ENCODE results near the gene B4GAT1.
"Not testable (repeated sequence)": the region's sequence is repeated elsewhere in the genome, so short reads cannot be mapped to it uniquely, and the experiment has no call there.

B4GAT1 gene

GRCh38 chr11:66322732-66323427, 24.5 kb downstream of the B4GAT1 start:
- Histone ChIP-seq H3K9me3 (ENCODE audit: control insufficient read depth in 5 of 5, low read length in 5 of 5) (no peaks in the 10 kb centered on the region), H3K4me1 (ENCODE audit: control insufficient read depth in 5 of 5, insufficient read depth in 5 of 5, low read length in 5 of 5) (peaks cover 33 to 78% (median 76%) of the 10 kb centered on the region in 5 donors), H3K27me3 (ENCODE audit: control insufficient read depth in 5 of 5, insufficient read depth in 4 of 5, low read length in 5 of 5) (no peaks in the 10 kb centered on the region), H3K36me3 (ENCODE audit: control insufficient read depth in 5 of 5, insufficient read depth in 5 of 5, low read length in 5 of 5) (no peaks in the 10 kb centered on the region), H3K27ac (ENCODE audit: low read depth, low read length) (no peak overlapping the region), H3K9ac (ENCODE audit: low read length in 5 of 5) (no peak overlapping the region), H3K4me3 (ENCODE audit: low read depth in 1 of 5, low read length in 5 of 5) (peak overlapping the region in 1 of 5 donors; percentile 23)

GRCh38 chr11:66321606-66322005, 25.8 kb downstream of the B4GAT1 start:
- no peaks in the 10 kb centered on the region for H3K27me3 ChIP-seq (ENCODE audit: control insufficient read depth in 5 of 5, insufficient read depth in 4 of 5, low read length in 5 of 5)
- no peaks in the 10 kb centered on the region for H3K36me3 ChIP-seq (ENCODE audit: control insufficient read depth in 5 of 5, insufficient read depth in 5 of 5, low read length in 5 of 5)
- H3K4me1 ChIP-seq (ENCODE audit: control insufficient read depth in 5 of 5, insufficient read depth in 5 of 5, low read length in 5 of 5), result peaks cover 31 to 77% (median 75%) of the 10 kb centered on the region in 5 donors
- peak overlapping the region; percentile 44 for H3K27ac ChIP-seq (ENCODE audit: low read depth, low read length)
- no peak overlapping the region for H3K4me3 ChIP-seq (ENCODE audit: low read depth in 1 of 5, low read length in 5 of 5)
- no peak overlapping the region for H3K9ac ChIP-seq (ENCODE audit: low read length in 5 of 5)
- no peaks in the 10 kb centered on the region for H3K9me3 ChIP-seq (ENCODE audit: control insufficient read depth in 5 of 5, low read length in 5 of 5)

GRCh38 chr11:66320748-66321147, 26.7 kb downstream of the B4GAT1 start:
- H3K27ac ChIP-seq (ENCODE audit: low read depth, low read length), result not testable (repeated sequence)
- peaks cover 28 to 77% (median 75%) of the 10 kb centered on the region in 5 donors for H3K4me1 ChIP-seq (ENCODE audit: control insufficient read depth in 5 of 5, insufficient read depth in 5 of 5, low read length in 5 of 5)

GRCh38 chr11:66320289-66320688, 27.1 kb downstream of the B4GAT1 start:
- not testable (repeated sequence) for H3K9me3 ChIP-seq (ENCODE audit: control insufficient read depth in 5 of 5, low read length in 5 of 5); H3K36me3 ChIP-seq (ENCODE audit: control insufficient read depth in 5 of 5, insufficient read depth in 5 of 5, low read length in 5 of 5); H3K4me3 ChIP-seq (ENCODE audit: low read depth in 1 of 5, low read length in 5 of 5); H3K27ac ChIP-seq (ENCODE audit: low read depth, low read length); H3K9ac ChIP-seq (ENCODE audit: low read length in 5 of 5); H3K27me3 ChIP-seq (ENCODE audit: control insufficient read depth in 5 of 5, insufficient read depth in 4 of 5, low read length in 5 of 5)
- peaks cover 28 to 77% (median 75%) of the 10 kb centered on the region in 5 donors for H3K4me1 ChIP-seq (ENCODE audit: control insufficient read depth in 5 of 5, insufficient read depth in 5 of 5, low read length in 5 of 5)

More at GRCh38 chr11:66320748-66321147, 26.7 kb downstream of the B4GAT1 start:
- H3K9ac ChIP-seq (ENCODE audit: low read length in 5 of 5); H3K27me3 ChIP-seq (ENCODE audit: control insufficient read depth in 5 of 5, insufficient read depth in 4 of 5, low read length in 5 of 5); H3K4me3 ChIP-seq (ENCODE audit: low read depth in 1 of 5, low read length in 5 of 5); H3K9me3 ChIP-seq (ENCODE audit: control insufficient read depth in 5 of 5, low read length in 5 of 5); H3K36me3 ChIP-seq (ENCODE audit: control insufficient read depth in 5 of 5, insufficient read depth in 5 of 5, low read length in 5 of 5): not testable (repeated sequence)

- Histone ChIP-seq H3K9me3 (ENCODE audit: control insufficient read depth in 5 of 5, low read length in 5 of 5) (no peaks in the 10 kb centered on the region), H3K4me3 (ENCODE audit: low read depth in 1 of 5, low read length in 5 of 5) (peak overlapping the region in 4 of 5 donors; percentile 10 to 37 (median 15)), H3K27me3 (ENCODE audit: control insufficient read depth in 5 of 5, insufficient read depth in 4 of 5, low read length in 5 of 5) (no peaks in the 10 kb centered on the region), H3K4me1 (ENCODE audit: control insufficient read depth in 5 of 5, insufficient read depth in 5 of 5, low read length in 5 of 5) (peaks cover 23 to 80% (median 75%) of the 10 kb centered on the region in 5 donors), H3K27ac (ENCODE audit: low read depth, low read length) (peak overlapping the region; percentile 35), H3K9ac (ENCODE audit: low read length in 5 of 5) (no peak overlapping the region), H3K36me3 (ENCODE audit: control insufficient read depth in 5 of 5, insufficient read depth in 5 of 5, low read length in 5 of 5) (no peaks in the 10 kb centered on the region)
Observed at GRCh38 chr11:66318600-66318970, 28.8 kb downstream of the B4GAT1 start.

- H3K9ac ChIP-seq (ENCODE audit: low read length in 5 of 5), result peak overlapping the region in 1 of 5 donors; percentile 43
- no peaks in the 10 kb centered on the region for H3K36me3 ChIP-seq (ENCODE audit: control insufficient read depth in 5 of 5, insufficient read depth in 5 of 5, low read length in 5 of 5)
- no peaks in the 10 kb centered on the region for H3K9me3 ChIP-seq (ENCODE audit: control insufficient read depth in 5 of 5, low read length in 5 of 5)
- H3K27ac ChIP-seq (ENCODE audit: low read depth, low read length), result peak overlapping the region; percentile 80
- H3K4me1 ChIP-seq (ENCODE audit: control insufficient read depth in 5 of 5, insufficient read depth in 5 of 5, low read length in 5 of 5), result peaks cover 21 to 81% (median 79%) of the 10 kb centered on the region in 5 donors
- no peaks in the 10 kb centered on the region for H3K27me3 ChIP-seq (ENCODE audit: control insufficient read depth in 5 of 5, insufficient read depth in 4 of 5, low read length in 5 of 5)
- peak overlapping the region; percentile 29 to 62 (median 42) for H3K4me3 ChIP-seq (ENCODE audit: low read depth in 1 of 5, low read length in 5 of 5)
Observed at GRCh38 chr11:66317723-66318599, 29.5 kb downstream of the B4GAT1 start.

- H3K27ac ChIP-seq (ENCODE audit: low read depth, low read length), result peak overlapping the region; percentile 80
- H3K4me1 ChIP-seq (ENCODE audit: control insufficient read depth in 5 of 5, insufficient read depth in 5 of 5, low read length in 5 of 5), result peaks cover 21 to 77% (median 76%) of the 10 kb centered on the region in 5 donors
- peak overlapping the region in 2 of 5 donors; percentile 35 to 43 for H3K9ac ChIP-seq (ENCODE audit: low read length in 5 of 5)
- peak overlapping the region; percentile 29 to 62 (median 42) for H3K4me3 ChIP-seq (ENCODE audit: low read depth in 1 of 5, low read length in 5 of 5)
- no peaks in the 10 kb centered on the region for H3K9me3 ChIP-seq (ENCODE audit: control insufficient read depth in 5 of 5, low read length in 5 of 5)
- H3K27me3 ChIP-seq (ENCODE audit: control insufficient read depth in 5 of 5, insufficient read depth in 4 of 5, low read length in 5 of 5), result no peaks in the 10 kb centered on the region
- no peaks in the 10 kb centered on the region for H3K36me3 ChIP-seq (ENCODE audit: control insufficient read depth in 5 of 5, insufficient read depth in 5 of 5, low read length in 5 of 5)
Observed at GRCh38 chr11:66317322-66317722, 30.1 kb downstream of the B4GAT1 start.

GRCh38 chr11:66316849-66317251, 30.6 kb downstream of the B4GAT1 start, which contains the start of gene CD248:
TSS of gene CD248 (minus strand) at chr11:66317044. CDS start at chr11:66317027, 17 bp downstream.
- H3K4me3 ChIP-seq (ENCODE audit: low read depth in 1 of 5, low read length in 5 of 5), result peak within 1 kb of the TSS; percentile 61 to 81 (median 71)
- H3K27ac ChIP-seq (ENCODE audit: low read depth, low read length), result peak within 1 kb of the TSS; percentile 80
- H3K27me3 ChIP-seq (ENCODE audit: control insufficient read depth in 5 of 5, insufficient read depth in 4 of 5, low read length in 5 of 5), result no peaks in the 10 kb centered on the region
- H3K9ac ChIP-seq (ENCODE audit: low read length in 5 of 5), result peak within 1 kb of the TSS in 4 of 5 donors; percentile 56 to 81 (median 76)
- peaks cover 21 to 77% (median 76%) of the 10 kb centered on the region in 5 donors for H3K4me1 ChIP-seq (ENCODE audit: control insufficient read depth in 5 of 5, insufficient read depth in 5 of 5, low read length in 5 of 5)
- no peaks in the 10 kb centered on the region for H3K36me3 ChIP-seq (ENCODE audit: control insufficient read depth in 5 of 5, insufficient read depth in 5 of 5, low read length in 5 of 5)
- no peaks in the 10 kb centered on the region for H3K9me3 ChIP-seq (ENCODE audit: control insufficient read depth in 5 of 5, low read length in 5 of 5)

GRCh38 chr11:66315921-66316811, 31.3 kb downstream of the B4GAT1 start:
- H3K9me3 ChIP-seq (ENCODE audit: control insufficient read depth in 5 of 5, low read length in 5 of 5), result no peaks in the 10 kb centered on the region
- no peaks in the 10 kb centered on the region for H3K36me3 ChIP-seq (ENCODE audit: control insufficient read depth in 5 of 5, insufficient read depth in 5 of 5, low read length in 5 of 5)
- H3K27ac ChIP-seq (ENCODE audit: low read depth, low read length), result peak overlapping the region; percentile 80
- peak overlapping the region in 4 of 5 donors; percentile 56 to 81 (median 76) for H3K9ac ChIP-seq (ENCODE audit: low read length in 5 of 5)
- H3K4me1 ChIP-seq (ENCODE audit: control insufficient read depth in 5 of 5, insufficient read depth in 5 of 5, low read length in 5 of 5), result peaks cover 16 to 75% (median 70%) of the 10 kb centered on the region in 5 donors
- no peaks in the 10 kb centered on the region for H3K27me3 ChIP-seq (ENCODE audit: control insufficient read depth in 5 of 5, insufficient read depth in 4 of 5, low read length in 5 of 5)
- H3K4me3 ChIP-seq (ENCODE audit: low read depth in 1 of 5, low read length in 5 of 5), result peak overlapping the region; percentile 61 to 81 (median 71)

All from subcutaneous abdominal adipose tissue (tissue), 5 donors.